MM.1S (cell line): ENCODE results near the gene ATXN3L.

Experiments
- DNase-seq: peaks from one replicate; pipeline ENCODE4 v3.0.0-alpha.2; 2015
- H2AFZ ChIP-seq: fragments of 300-600 bp; sonication (generic); 2 replicates; pipeline ENCODE4 v1.6.0; 2016; ENCODE audit warnings: antibody characterized with exemption, low read length
- H3F3A ChIP-seq: fragments of 300-600 bp; sonication (generic); 2 replicates; pipeline ENCODE4 v1.6.1; 2016; ENCODE audit warnings: mild to moderate bottlenecking, antibody characterized with exemption, low read length, moderate library complexity, mixed read lengths; ENCODE audit not compliant: insufficient read depth
- H3K27ac ChIP-seq: fragments of 300-600 bp; sonication (generic); 2 replicates; pipeline ENCODE4 v1.5.1; 2016; ENCODE audit warnings: mild to moderate bottlenecking, low read length
- H3K27me3 ChIP-seq: fragments of 300-600 bp; sonication (generic); replicated peaks from 2 replicates; pipeline ENCODE4 v1.6.0; 2016; ENCODE audit warnings: low read length; ENCODE audit not compliant: insufficient read depth
- H3K36me3 ChIP-seq: fragments of 300-600 bp; sonication (generic); replicated peaks from 2 replicates; pipeline ENCODE4 v1.6.1; 2016; ENCODE audit warnings: mild to moderate bottlenecking, low read length, mixed read lengths; ENCODE audit not compliant: insufficient read depth
- H3K4me1 ChIP-seq: fragments of 300-600 bp; sonication (generic); 2 replicates; pipeline ENCODE4 v1.6.1; 2016; ENCODE audit warnings: low read length, mixed read lengths
- H3K4me2 ChIP-seq: fragments of 300-600 bp; sonication (generic); 2 replicates; pipeline ENCODE4 v1.6.0; 2016; ENCODE audit warnings: low read depth, low read length
- H3K4me3 ChIP-seq: fragments of 300-600 bp; sonication (generic); 2 replicates; pipeline ENCODE4 v1.5.1; 2016; ENCODE audit warnings: low read length, mixed read lengths
- H3K79me2 ChIP-seq: fragments of 300-600 bp; sonication (generic); 2 replicates; pipeline ENCODE4 v1.6.1; 2016; ENCODE audit warnings: mixed run types, low read length, mixed read lengths
- H3K9ac ChIP-seq: fragments of 300-600 bp; sonication (generic); 2 replicates; pipeline ENCODE4 v1.6.1; 2016; ENCODE audit warnings: low read length, mixed read lengths
- H3K9me2 ChIP-seq: fragments of 300-600 bp; sonication (generic); replicated peaks from 2 replicates; pipeline ENCODE4 v1.6.1; 2016; ENCODE audit warnings: mild to moderate bottlenecking, low read length, mixed read lengths; ENCODE audit not compliant: insufficient read depth
- H3K9me3 ChIP-seq: fragments of 300-600 bp; sonication (generic); replicated peaks from 2 replicates; pipeline ENCODE4 v1.6.1; 2016; ENCODE audit warnings: mild to moderate bottlenecking, low read length, mixed read lengths; ENCODE audit not compliant: insufficient read depth
- H4K20me1 ChIP-seq: fragments of 300-600 bp; sonication (generic); 2 replicates; pipeline ENCODE4 v1.6.1; 2016; ENCODE audit warnings: mild to moderate bottlenecking, low read length, moderate library complexity, mixed read lengths; ENCODE audit not compliant: insufficient read depth
- CTCF ChIP-seq: fragments of 300-600 bp; sonication (generic); IDR thresholded peaks from 2 replicates; pipeline ENCODE4 v1.5.1; 2016; ENCODE audit warnings: antibody characterized with exemption, low read length, mixed read lengths
- EZH2 ChIP-seq: fragments of 300-600 bp; sonication (generic); optimal IDR thresholded peaks from 2 replicates; pipeline ENCODE3; 2017; ENCODE audit warnings: low read depth, mild to moderate bottlenecking, antibody characterized with exemption, low read length, mixed read lengths
- EZH2phosphoT487 ChIP-seq: fragments of 300-600 bp; sonication (generic); IDR thresholded peaks from 2 replicates; pipeline ENCODE4 v1.6.1; 2018; ENCODE audit warnings: antibody characterized with exemption, low read length

ATXN3L gene

DNA sequence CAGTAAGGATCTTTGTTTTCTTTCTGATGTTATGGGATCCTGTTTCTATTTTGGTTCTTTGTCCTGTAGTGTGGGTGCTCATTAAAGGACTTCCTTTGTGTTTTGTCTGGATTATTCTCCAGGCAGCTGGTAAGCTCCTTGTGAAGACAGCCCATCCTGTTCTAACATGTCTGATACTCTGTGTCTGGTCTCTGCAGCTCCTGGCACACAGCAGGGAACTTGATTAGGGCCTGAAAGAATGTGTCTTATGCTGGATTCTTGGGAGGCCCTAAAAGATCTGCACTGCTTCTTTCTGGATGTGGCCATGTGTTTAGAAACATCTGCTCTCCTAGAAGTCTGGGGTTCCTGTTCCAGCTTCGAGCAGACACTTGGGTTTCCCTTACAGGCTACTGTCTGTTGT, 38.1 kb upstream of the ATXN3L start:
- Histone ChIP-seq H3K79me2 (no peaks in the 10 kb centered on the region), H3K9me3 (no peaks in the 10 kb centered on the region), H4K20me1 (no peaks in the 10 kb centered on the region), H3K36me3 (no peaks in the 10 kb centered on the region), H3K9me2 (no peaks in the 10 kb centered on the region), H3K9ac (no peak overlapping the region), H3K27me3 (no peaks in the 10 kb centered on the region), H3K4me2 (no peak overlapping the region), H2AFZ (no peak overlapping the region), H3K27ac (no peak overlapping the region), H3F3A (no peaks in the 10 kb centered on the region), H3K4me3 (no peak overlapping the region), H3K4me1 (no peaks in the 10 kb centered on the region)
- no peak for DNase-seq
- TF ChIP-seq EZH2 = no peak
- TF ChIP-seq EZH2phosphoT487 = no peak
- no peak for TF ChIP-seq CTCF

- TF ChIP-seq EZH2phosphoT487 (no peak), CTCF (no peak), EZH2 (no peak)
- no peak overlapping the region for H3K27ac ChIP-seq
- no peak for DNase-seq
- no peak overlapping the region for H3K9ac ChIP-seq
- no peaks in the 10 kb centered on the region for H3K27me3 ChIP-seq
- no peaks in the 10 kb centered on the region for H3K79me2 ChIP-seq
- H4K20me1 ChIP-seq = no peaks in the 10 kb centered on the region
- H2AFZ ChIP-seq = no peak overlapping the region
- H3K9me3 ChIP-seq = no peaks in the 10 kb centered on the region
- no peaks in the 10 kb centered on the region for H3K36me3 ChIP-seq
- no peaks in the 10 kb centered on the region for H3K9me2 ChIP-seq
- no peaks in the 10 kb centered on the region for H3K4me1 ChIP-seq
- no peak overlapping the region for H3K4me3 ChIP-seq
- H3K4me2 ChIP-seq = no peak overlapping the region
- no peaks in the 10 kb centered on the region for H3F3A ChIP-seq
Measured at GRCh38 chrX:13346646-13347045, 26.8 kb upstream of the ATXN3L start.

GRCh38 chrX:13345438-13345837, 25.6 kb upstream of the ATXN3L start:
- H3K4me2 ChIP-seq = no peak overlapping the region
- H3K9ac ChIP-seq = no peak overlapping the region
- H2AFZ ChIP-seq = no peak overlapping the region

More at GRCh38 chrX:13345438-13345837, 25.6 kb upstream of the ATXN3L start:
- Histone ChIP-seq H3K4me1 (no peaks in the 10 kb centered on the region), H3K27me3 (no peaks in the 10 kb centered on the region), H3K36me3 (no peaks in the 10 kb centered on the region), H3K27ac (no peak overlapping the region), H3K4me3 (no peak overlapping the region), H4K20me1 (no peaks in the 10 kb centered on the region), H3K9me3 (no peaks in the 10 kb centered on the region), H3F3A (no peaks in the 10 kb centered on the region), H3K79me2 (no peaks in the 10 kb centered on the region), H3K9me2 (no peaks in the 10 kb centered on the region)
- no peak for TF ChIP-seq EZH2phosphoT487
- TF ChIP-seq EZH2 = no peak
- TF ChIP-seq CTCF = no peak
- DNase-seq = no peak
